Colonic mucosa (tissue), 4 donors: ENCODE results near the gene CFAP45. TPM values are rescaled to one million over a fixed set of nuclear protein-coding genes. Genes with fewer than 3 reads are reported as not detected.

ENCODE experiments used
- DNase-seq: peaks from one replicate; pipeline ENCODE4 v3.0.0-alpha.2; 2020
- H3K27ac ChIP-seq: fragments of 200-600 bp; one replicate; pipeline ENCODE4 v1.8.0; 2021
- H3K27me3 ChIP-seq: fragments of 200-600 bp; one replicate; pipeline ENCODE4 v1.8.0; 2021
- H3K36me3 ChIP-seq: fragments of 200-600 bp; one replicate; pipeline ENCODE4 v1.8.0; 2021
- H3K4me1 ChIP-seq: fragments of 200-600 bp; one replicate; pipeline ENCODE4 v1.8.0; 2021; ENCODE audit warnings: mild to moderate bottlenecking
- H3K4me3 ChIP-seq: fragments of 200-600 bp; one replicate; pipeline ENCODE4 v1.8.0; 2021
- H3K9ac ChIP-seq, 2 donors: one replicate each; pipeline ENCODE4 v1.7.0; 2013; ENCODE audit warnings: control low read depth in 2 of 2, low read depth in 2 of 2, low read length in 2 of 2
- H3K9me3 ChIP-seq: fragments of 200-600 bp; one replicate; pipeline ENCODE4 v1.8.0; 2021
- CTCF ChIP-seq: fragments of 200-600 bp; IDR thresholded peaks from one replicate; pipeline ENCODE4 v1.8.0; 2022; ENCODE audit warnings: antibody characterized with exemption, mild to moderate bottlenecking
- intact Hi-C: fragments of 100-400 bp; cut with DNase I; formaldehyde crosslinking; loops from one replicate; pipeline ENCODE4 v1.14.1; 2022
- total RNA-seq, 2 donors: library from RNA; stranded (reverse); fragmentation: NEBNext Ultra II Directional in 1 of 2; extraction: Animal tissue kit (Norgen Biotek cat#: 25700) in 1 of 2; gene quantifications; one replicate each; pipeline ENCODE4 v1.2.1, GENCODE V29; 2021
- donor health status: healthy.
- donor health status: DM: no; HTN: no; CAD: no.
- donor health status: DM: no; HTN: no; CAD: no.

CFAP45 gene
- total RNA-seq, 2 donors from 2014 or later = 0.30 TPM; not detected in 1

GRCh38 chr1:159828581-159829272, 71.2 kb downstream of the CFAP45 start:
- no peaks in the 10 kb centered on the region for H3K9me3 ChIP-seq
- H3K36me3 ChIP-seq = no peaks in the 10 kb centered on the region
- intact Hi-C loops = no loop called here
- DNase-seq = no peak
- no peak for TF ChIP-seq CTCF
- H3K4me1 ChIP-seq = no peaks in the 10 kb centered on the region
- no peak overlapping the region for H3K9ac ChIP-seq
- H3K27ac ChIP-seq = no peak overlapping the region
- no peak overlapping the region for H3K4me3 ChIP-seq
- no peaks in the 10 kb centered on the region for H3K27me3 ChIP-seq

- Histone ChIP-seq H3K27me3 (no peaks in the 10 kb centered on the region), H3K27ac (no peak overlapping the region), H3K9ac (no peak overlapping the region), H3K9me3 (no peaks in the 10 kb centered on the region), H3K36me3 (no peaks in the 10 kb centered on the region), H3K4me1 (no peaks in the 10 kb centered on the region), H3K4me3 (no peak overlapping the region)
- DNase-seq = no peak
- intact Hi-C loops = no loop called here
- no peak for TF ChIP-seq CTCF
Measured at GRCh38 chr1:159828176-159828575, 71.8 kb downstream of the CFAP45 start.

- no peak for DNase-seq
Measured at GRCh38 chr1:159827549-159827948, 72.4 kb downstream of the CFAP45 start.

GRCh38 chr1:159827102-159827490, 72.9 kb downstream of the CFAP45 start:
- no peaks in the 10 kb centered on the region for H3K36me3 ChIP-seq
- no peak for TF ChIP-seq CTCF
- H3K9ac ChIP-seq = peak overlapping the region in 1 of 2 donors; percentile 21
- no peak overlapping the region for H3K27ac ChIP-seq
- no peak for DNase-seq
- H3K4me1 ChIP-seq = no peaks in the 10 kb centered on the region
- intact Hi-C loops = no loop called here
- no peaks in the 10 kb centered on the region for H3K9me3 ChIP-seq
- no peak overlapping the region for H3K4me3 ChIP-seq
- H3K27me3 ChIP-seq = no peaks in the 10 kb centered on the region

More at GRCh38 chr1:159827549-159827948, 72.4 kb downstream of the CFAP45 start:
- intact Hi-C loops = no loop called here
- no peaks in the 10 kb centered on the region for H3K36me3 ChIP-seq
- no peak overlapping the region for H3K9ac ChIP-seq
- no peak overlapping the region for H3K27ac ChIP-seq
- H3K4me1 ChIP-seq = no peaks in the 10 kb centered on the region
- H3K9me3 ChIP-seq = no peaks in the 10 kb centered on the region
- H3K4me3 ChIP-seq = no peak overlapping the region
- TF ChIP-seq CTCF = no peak
- no peaks in the 10 kb centered on the region for H3K27me3 ChIP-seq

GRCh38 chr1:159826441-159827101, 73.4 kb downstream of the CFAP45 start, which contains the start of gene SLAMF8:
Gene SLAMF8 (plus strand): TSS chr1:159826873. CDS start chr1:159826899, 26 bp downstream.
- Histone ChIP-seq H3K4me3 (no peak within 1 kb of the TSS), H3K4me1 (no peaks in the 10 kb centered on the region), H3K27me3 (no peaks in the 10 kb centered on the region), H3K36me3 (no peaks in the 10 kb centered on the region), H3K9ac (peak within 1 kb of the TSS in 1 of 2 donors; percentile 21), H3K9me3 (no peaks in the 10 kb centered on the region), H3K27ac (no peak within 1 kb of the TSS)
- DNase-seq = peak; percentile 44
- intact Hi-C loops = no loop called here
- no peak for TF ChIP-seq CTCF
